ENCODE measurements around the gene SLC2A2.

Gene SLC2A2
- total RNA-seq, result 0 reads per million in 4 donors

- DNase-seq, result no peak
Observed at GRCh38 chr3:171026597-171027293, at the start of gene SLC2A2. Gene SLC2A2, minus strand, starts transcription at chr3:171026720. Its CDS starts 50 bp downstream, at chr3:171026670.

GRCh38 chr3:171072432-171072831, 45.9 kb upstream of the SLC2A2 start:
- DNase-seq, result no peak

- no peak for DNase-seq
Observed at GRCh38 chr3:171068658-171069057, 42.1 kb upstream of the SLC2A2 start.

GRCh38 chr3:171066206-171066605, 39.7 kb upstream of the SLC2A2 start:
- no peak for DNase-seq

GRCh38 chr3:171065732-171066131, 39.2 kb upstream of the SLC2A2 start:
- DNase-seq, result no peak

GRCh38 chr3:171064461-171064860, 37.9 kb upstream of the SLC2A2 start:
- no peak for DNase-seq

GRCh38 chr3:171061749-171062148, 35.2 kb upstream of the SLC2A2 start:
- no peak for DNase-seq

- DNase-seq, result no peak
Observed at GRCh38 chr3:171059978-171060377, 33.5 kb upstream of the SLC2A2 start.

GRCh38 chr3:171058873-171059603, 32.5 kb upstream of the SLC2A2 start:
- no peak for DNase-seq

- DNase-seq, result no peak
Observed at GRCh38 chr3:171058058-171058457, 31.5 kb upstream of the SLC2A2 start.

- DNase-seq, result no peak
Observed at GRCh38 chr3:171057072-171057471, 30.6 kb upstream of the SLC2A2 start.

- no peak for DNase-seq
Observed at GRCh38 chr3:171056528-171056927, 30.0 kb upstream of the SLC2A2 start.

GRCh38 chr3:171055336-171056178, 29.0 kb upstream of the SLC2A2 start:
- no peak for DNase-seq

GRCh38 chr3:171054921-171055320, 28.4 kb upstream of the SLC2A2 start:
- DNase-seq, result no peak

- DNase-seq, result no peak
Observed at GRCh38 chr3:171054231-171054630, 27.7 kb upstream of the SLC2A2 start.

GRCh38 chr3:171049861-171050444, 23.4 kb upstream of the SLC2A2 start:
- DNase-seq, result peak in 3 of 5 donors; percentile 8 to 41 (median 34)

- DNase-seq, result no peak
Observed at GRCh38 chr3:171046760-171047159, 20.2 kb upstream of the SLC2A2 start.

GRCh38 chr3:171044835-171045793, 18.6 kb upstream of the SLC2A2 start:
- DNase-seq, result no peak

- no peak for DNase-seq
Observed at GRCh38 chr3:171044384-171044783, 17.9 kb upstream of the SLC2A2 start.

GRCh38 chr3:171039674-171040073, 13.2 kb upstream of the SLC2A2 start:
- DNase-seq, result no peak

GRCh38 chr3:171038342-171038741, 11.8 kb upstream of the SLC2A2 start:
- no peak for DNase-seq

- no peak for DNase-seq
Observed at GRCh38 chr3:171028779-171029232, 2.3 kb upstream of the SLC2A2 start.
